HEK293 (cell line): Measurements from ENCODE around the gene IGFBP7.

Source experiments
- CTCF ChIA-PET: fragments of 350-600 bp; formaldehyde crosslinking; extraction: SDS; loops from one replicate; lab custom pipeline; 2021; ENCODE audit warnings: antibody characterized with exemption; lab: Yijun Ruan, JAX
- POLR2A ChIA-PET: fragments of 300-600 bp; formaldehyde crosslinking; extraction: SDS; loops from one replicate; lab custom pipeline; 2020; ENCODE audit warnings: antibody characterized with exemption, inconsistent platforms; lab: Yijun Ruan, JAX
- H3K27ac ChIP-seq: fragments of 200-500 bp; sonication (Bioruptor generic); 2 replicates; pipeline ENCODE4 v1.5.1; 2014; ENCODE audit warnings: low read depth, low read length, control low read depth, inconsistent platforms; ENCODE audit errors: extremely low read depth
- H3K36me3 ChIP-seq, 2 experiments: fragments of 200-500 bp in 1 of 2; sonication (Bioruptor generic) in 1 of 2; 1 replicate in 1 of 2; 2 replicates in 1 of 2; pipeline ENCODE4 v1.5.1; 2014 to 2017; ENCODE audit warnings: inconsistent platforms in 2 of 2, low read length in 2 of 2; ENCODE audit not compliant: control insufficient read depth in 2 of 2, insufficient read depth in 1 of 2
- H3K4me1 ChIP-seq: fragments of 200-500 bp; sonication (Bioruptor generic); 2 replicates; pipeline ENCODE4 v1.5.1; 2014; ENCODE audit warnings: mild to moderate bottlenecking, low read length, inconsistent platforms; ENCODE audit not compliant: control insufficient read depth, insufficient read depth
- H3K4me3 ChIP-seq: 2 replicates; pipeline ENCODE4 v1.5.1; 2011; ENCODE audit warnings: low read depth, mild to moderate bottlenecking, control low read depth, low read length, moderate library complexity
- H3K9me3 ChIP-seq: fragments of 200-500 bp; sonication (Bioruptor generic); 2 replicates; pipeline ENCODE4 v1.5.1; 2014; ENCODE audit warnings: low read depth, low read length, inconsistent platforms; ENCODE audit not compliant: control insufficient read depth, insufficient read depth
- CTCF ChIP-seq: fragments of 450-650 bp; formaldehyde crosslinking; IDR thresholded peaks from 2 replicates; pipeline ENCODE4 v1.5.1; 2016; ENCODE audit warnings: missing biosample characterization, missing genetic modification characterization
- KLF7 ChIP-seq: fragments of 450-650 bp; formaldehyde crosslinking; IDR thresholded peaks from 2 replicates; pipeline ENCODE4 v1.5.1; 2016; ENCODE audit warnings: missing biosample characterization, missing genetic modification characterization, borderline replicate concordance
- PRDM1 ChIP-seq: fragments of 450-650 bp; formaldehyde crosslinking; IDR thresholded peaks from 2 replicates; pipeline ENCODE4; 2016; ENCODE audit warnings: missing biosample characterization, missing genetic modification characterization
- PRDM4 ChIP-seq: fragments of 450-650 bp; formaldehyde crosslinking; IDR thresholded peaks from 2 replicates; pipeline ENCODE4 v1.5.1; 2017; ENCODE audit warnings: missing biosample characterization, missing genetic modification characterization
- SP3 ChIP-seq: fragments of 450-650 bp; formaldehyde crosslinking; IDR thresholded peaks from 2 replicates; pipeline ENCODE4 v1.5.1; 2016; ENCODE audit warnings: missing biosample characterization, missing genetic modification characterization
- ZIC2 ChIP-seq: fragments of 450-650 bp; formaldehyde crosslinking; IDR thresholded peaks from 2 replicates; pipeline ENCODE4 v1.5.1; 2016; ENCODE audit warnings: missing biosample characterization, missing genetic modification characterization
- ZNF148 ChIP-seq: fragments of 450-650 bp; formaldehyde crosslinking; IDR thresholded peaks from 2 replicates; pipeline ENCODE4 v1.5.0; 2017; ENCODE audit warnings: missing biosample characterization, missing genetic modification characterization, borderline replicate concordance
- ZNF19 ChIP-seq: fragments of 450-650 bp; formaldehyde crosslinking; IDR thresholded peaks from 2 replicates; pipeline ENCODE4; 2016; ENCODE audit warnings: missing biosample characterization, missing genetic modification characterization, low read depth
- ZNF2 ChIP-seq: fragments of 450-650 bp; formaldehyde crosslinking; IDR thresholded peaks from 2 replicates; pipeline ENCODE4 v1.5.1; 2016; ENCODE audit warnings: missing biosample characterization, missing genetic modification characterization
- ZNF488 ChIP-seq: fragments of 450-650 bp; formaldehyde crosslinking; IDR thresholded peaks from 2 replicates; pipeline ENCODE4 v1.5.1; 2016; ENCODE audit warnings: missing biosample characterization, missing genetic modification characterization
- ZNF600 ChIP-seq: fragments of 450-650 bp; formaldehyde crosslinking; IDR thresholded peaks from 2 replicates; pipeline ENCODE4 v1.5.1; 2016; ENCODE audit warnings: missing biosample characterization, missing genetic modification characterization
- ZNF626 ChIP-seq: fragments of 450-650 bp; sonication (Bioruptor Pico); formaldehyde crosslinking; IDR thresholded peaks from 2 replicates; pipeline ENCODE4 v1.5.1; 2018; ENCODE audit warnings: missing biosample characterization, missing genetic modification characterization, inconsistent platforms
- ZNF654 ChIP-seq: fragments of 450-650 bp; formaldehyde crosslinking; IDR thresholded peaks from 2 replicates; pipeline ENCODE4 v1.5.1; 2016; ENCODE audit warnings: low read depth, missing biosample characterization, missing genetic modification characterization
- ZNF76 ChIP-seq: fragments of 450-650 bp; formaldehyde crosslinking; IDR thresholded peaks from 2 replicates; pipeline ENCODE4; 2016; ENCODE audit warnings: low read depth, missing biosample characterization, missing genetic modification characterization, borderline replicate concordance

The IGFBP7 gene

GRCh38 chr4:57039345-57039744 is 70.8 kb downstream of the IGFBP7 start:
- H3K27ac ChIP-seq, result no peak overlapping the region
- H3K4me3 ChIP-seq, result no peak overlapping the region
- ChIA-PET CTCF (interaction anchor here (0.6 to 5.0 kb wide), 6 partner anchors 34 to 1678 kb away, joined by 3 to 61 read pairs (median 4); no protein-coding TSS in a partner anchor), POLR2A (interaction anchor here (0.7 kb wide), 1 partner anchor 397 kb away, joined by 4 read pairs; no protein-coding TSS in a partner anchor)
- H3K4me1 ChIP-seq, result no peaks in the 10 kb centered on the region
- TF ChIP-seq ZNF626 (tag by site-specific recombination) (no peak), ZNF488 (tag by site-specific recombination) (no peak), KLF7 (tag by site-specific recombination) (no peak), PRDM1 (tag by site-specific recombination) (no peak), ZNF2 (tag by site-specific recombination) (no peak), ZNF19 (tag by site-specific recombination) (no peak), ZNF148 (tag by site-specific recombination) (no peak)
- H3K9me3 ChIP-seq, result no peaks in the 10 kb centered on the region
- H3K36me3 ChIP-seq, result no peaks in the 10 kb centered on the region

GRCh38 chr4:57037982-57038604 is 72.1 kb downstream of the IGFBP7 start:
- Histone ChIP-seq H3K4me3 (no peak overlapping the region), H3K27ac (no peak overlapping the region), H3K4me1 (no peaks in the 10 kb centered on the region), H3K36me3 (peaks cover 0 to 4% of the 10 kb centered on the region in 2 experiments; a peak in 1 of 3 replicates), H3K9me3 (no peaks in the 10 kb centered on the region)
- ChIA-PET CTCF (interaction anchor here (0.6 to 5.0 kb wide), 30 partner anchors 9 to 1979 kb away, joined by 3 to 61 read pairs (median 5); partner anchors contain the start of genes IGFBP7 and POLR2B), POLR2A (interaction anchor here (1.0 kb wide), 1 partner anchor 40 kb away, joined by 3 read pairs; no protein-coding TSS in a partner anchor)
- no peak for TF ChIP-seq PRDM4 (tag by site-specific recombination)
- TF ChIP-seq CTCF, result peak; percentile 65
- TF ChIP-seq ZIC2 (tag by site-specific recombination), result no peak
- no peak for TF ChIP-seq SP3 (tag by site-specific recombination)
- TF ChIP-seq ZNF600, result no peak
- TF ChIP-seq ZNF654 (tag by site-specific recombination), result peak; percentile 83
- TF ChIP-seq ZNF76 (tag by site-specific recombination), result no peak
